ENCODE results near the gene LYRM9. TPM values are rescaled to one million over a fixed set of nuclear protein-coding genes. Genes with fewer than 3 reads are reported as not detected.

LYRM9 gene
- total RNA-seq, 1 experiment from 2014 or later, result 2.8 TPM

- POLR2A ChIA-PET (ENCODE audit: low non-redundant PET), result no interaction called here
- no peaks in the 10 kb centered on the region for H3K4me1 ChIP-seq (ENCODE audit: insufficient read depth, low read length, poor library complexity, severe bottlenecking)
- H3K4me3 ChIP-seq (ENCODE audit: low read depth, low read length, poor library complexity, severe bottlenecking), result no peak overlapping the region
- DNase-seq (ENCODE audit: low spot score), result no peak
- TF ChIP-seq CTCF (conservative IDR thresholded peaks at IDR 0.05; ENCODE audit: low read depth, low read length), result no peak
- TF ChIP-seq EZH2 (IDR thresholded peaks at IDR 0.05; ENCODE audit: borderline replicate concordance, low read depth, low read length, poor library complexity, severe bottlenecking), result no peak
- H3K27ac ChIP-seq (ENCODE audit: low read depth, low read length, poor library complexity, severe bottlenecking), result no peak overlapping the region
- CTCF ChIA-PET, result no interaction called here
- intact Hi-C loops (cut with micrococcal nuclease; ENCODE audit: unreplicated experiment), result no loop called here
- no peaks in the 10 kb centered on the region for H3K36me3 ChIP-seq (ENCODE audit: insufficient read depth, low read length, poor library complexity, severe bottlenecking)
- H3K9me3 ChIP-seq (ENCODE audit: low read depth, low read length, poor library complexity, severe bottlenecking), result no peaks in the 10 kb centered on the region
- no TSS peak for BruUV-seq (replicated peaks)
- no peaks in the 10 kb centered on the region for H3K27me3 ChIP-seq (replicated peaks; ENCODE audit: insufficient read depth, low read depth, low read length, poor library complexity)
These were observed 30.3 kb downstream of the LYRM9 start for GRCh38 chr17:27862840-27863239.

- Histone ChIP-seq H3K27me3 (replicated peaks; ENCODE audit: insufficient read depth, low read depth, low read length, poor library complexity) (no peaks in the 10 kb centered on the region), H3K4me3 (ENCODE audit: low read depth, low read length, poor library complexity, severe bottlenecking) (no peak overlapping the region), H3K36me3 (ENCODE audit: insufficient read depth, low read length, poor library complexity, severe bottlenecking) (no peaks in the 10 kb centered on the region), H3K9me3 (ENCODE audit: low read depth, low read length, poor library complexity, severe bottlenecking) (no peaks in the 10 kb centered on the region), H3K4me1 (ENCODE audit: insufficient read depth, low read length, poor library complexity, severe bottlenecking) (no peaks in the 10 kb centered on the region), H3K27ac (ENCODE audit: low read depth, low read length, poor library complexity, severe bottlenecking) (no peak overlapping the region)
- CTCF ChIA-PET, result no interaction called here
- DNase-seq (ENCODE audit: low spot score), result no peak
- BruUV-seq (replicated peaks), result no TSS peak
- intact Hi-C loops (cut with micrococcal nuclease; ENCODE audit: unreplicated experiment), result no loop called here
- TF ChIP-seq EZH2 (IDR thresholded peaks at IDR 0.05; ENCODE audit: borderline replicate concordance, low read depth, low read length, poor library complexity, severe bottlenecking) (no peak), CTCF (conservative IDR thresholded peaks at IDR 0.05; ENCODE audit: low read depth, low read length) (no peak)
- POLR2A ChIA-PET (ENCODE audit: low non-redundant PET), result no interaction called here
These were observed 31.2 kb downstream of the LYRM9 start for GRCh38 chr17:27862004-27862403.

GRCh38 chr17:27860971-27861664 lies 32.0 kb downstream of the LYRM9 start:
- no peak for TF ChIP-seq CTCF (conservative IDR thresholded peaks at IDR 0.05; ENCODE audit: low read depth, low read length)
- no peak for TF ChIP-seq EZH2 (IDR thresholded peaks at IDR 0.05; ENCODE audit: borderline replicate concordance, low read depth, low read length, poor library complexity, severe bottlenecking)
- no peak for DNase-seq (ENCODE audit: low spot score)
- intact Hi-C loops (cut with micrococcal nuclease; ENCODE audit: unreplicated experiment), result no loop called here
- H3K27ac ChIP-seq (ENCODE audit: low read depth, low read length, poor library complexity, severe bottlenecking), result no peak overlapping the region
- H3K9me3 ChIP-seq (ENCODE audit: low read depth, low read length, poor library complexity, severe bottlenecking), result no peaks in the 10 kb centered on the region
- no peaks in the 10 kb centered on the region for H3K27me3 ChIP-seq (replicated peaks; ENCODE audit: insufficient read depth, low read depth, low read length, poor library complexity)
- CTCF ChIA-PET, result no interaction called here
- no TSS peak for BruUV-seq (replicated peaks)
- H3K36me3 ChIP-seq (ENCODE audit: insufficient read depth, low read length, poor library complexity, severe bottlenecking), result no peaks in the 10 kb centered on the region
- POLR2A ChIA-PET (ENCODE audit: low non-redundant PET), result no interaction called here
- H3K4me3 ChIP-seq (ENCODE audit: low read depth, low read length, poor library complexity, severe bottlenecking), result no peak overlapping the region
- H3K4me1 ChIP-seq (ENCODE audit: insufficient read depth, low read length, poor library complexity, severe bottlenecking), result no peaks in the 10 kb centered on the region

All from A673 (cell line).